Activated CD4-positive, alpha-beta T cell treated with anti-CD3 and anti-CD28 coated beads, Interleukin-2, amount 10 ng/mL, durations not matched to agents 7 days and 5 days (primary cell): ENCODE results near the gene E2F6. TPM values are rescaled to one million over a fixed set of nuclear protein-coding genes. Genes with fewer than 3 reads are reported as not detected.

ENCODE experiments used
- CTCF ChIA-PET: fragments of 350-600 bp; sonication (Branson Sonifier 250); formaldehyde crosslinking; loops from one replicate; lab custom pipeline; 2021; ENCODE audit warnings: antibody characterized with exemption; lab: Charles Lee
- POLR2A ChIA-PET: fragments of 350-600 bp; sonication (Branson Sonifier 250); formaldehyde crosslinking; loops from one replicate; lab custom pipeline; 2021; ENCODE audit warnings: antibody characterized with exemption; lab: Charles Lee
- DNase-seq: peaks from one replicate; pipeline ENCODE4 v3.0.0-alpha.2; 2020
- H3K27ac Mint-ChIP-seq: one replicate; pipeline ENCODE4 v1.8.0; 2021; ENCODE audit warnings: mild to moderate bottlenecking, moderate library complexity, mixed read lengths
- H3K27me3 Mint-ChIP-seq: one replicate; pipeline ENCODE4 v1.8.0; 2021; ENCODE audit warnings: mixed read lengths
- H3K36me3 Mint-ChIP-seq: one replicate; pipeline ENCODE4 v1.8.0; 2021; ENCODE audit warnings: low read depth, mixed read lengths
- H3K4me1 Mint-ChIP-seq: one replicate; pipeline ENCODE4 v1.8.0; 2021; ENCODE audit warnings: mixed read lengths
- H3K4me3 Mint-ChIP-seq: one replicate; pipeline ENCODE4 v1.8.0; 2021; ENCODE audit warnings: mild to moderate bottlenecking, moderate library complexity, mixed read lengths
- H3K9me3 Mint-ChIP-seq: one replicate; pipeline ENCODE4 v1.8.0; 2021; ENCODE audit warnings: mixed read lengths
- total RNA-seq, 2 experiments: library from RNA; stranded (reverse); gene quantifications; one replicate each; pipeline ENCODE4 v1.2.3, GENCODE V29; 2021

Gene E2F6
- total RNA-seq, 2 experiments from 2014 or later: 6.6 to 7.3 TPM

GRCh38 chr2:11434443-11434842, 31.5 kb downstream of the E2F6 start:
- ChIA-PET POLR2A (no interaction called here), CTCF (interaction anchor here (1.3 kb wide), 1 partner anchor 301 kb away, joined by 4 read pairs; a partner anchor contains a TSS)
- Mint-ChIP-seq H3K27me3 (no peaks in the 10 kb centered on the region), H3K4me1 (no peaks in the 10 kb centered on the region), H3K9me3 (no peaks in the 10 kb centered on the region), H3K27ac (no peak overlapping the region), H3K36me3 (peaks cover 2% of the 10 kb centered on the region), H3K4me3 (no peak overlapping the region)
- no peak for DNase-seq

- Mint-ChIP-seq H3K4me3 (no peak overlapping the region), H3K4me1 (no peaks in the 10 kb centered on the region), H3K27ac (no peak overlapping the region), H3K9me3 (no peaks in the 10 kb centered on the region), H3K27me3 (no peaks in the 10 kb centered on the region), H3K36me3 (peaks cover 2% of the 10 kb centered on the region)
- DNase-seq: no peak
- POLR2A ChIA-PET: no interaction called here
- CTCF ChIA-PET: interaction anchor here (1.3 kb wide), 1 partner anchor 301 kb away, joined by 4 read pairs; a partner anchor contains a TSS
Measured at GRCh38 chr2:11433822-11434221, 32.1 kb downstream of the E2F6 start.

GRCh38 chr2:11430729-11431128, 35.2 kb downstream of the E2F6 start:
- no peak for DNase-seq
- ChIA-PET CTCF (no interaction called here), POLR2A (no interaction called here)
- Mint-ChIP-seq H3K9me3 (no peaks in the 10 kb centered on the region), H3K27me3 (no peaks in the 10 kb centered on the region), H3K36me3 (peaks cover 2% of the 10 kb centered on the region), H3K4me3 (no peak overlapping the region), H3K4me1 (no peaks in the 10 kb centered on the region), H3K27ac (no peak overlapping the region)

- CTCF ChIA-PET: no interaction called here
- H3K9me3 Mint-ChIP-seq: no peaks in the 10 kb centered on the region
- POLR2A ChIA-PET: no interaction called here
- DNase-seq: no peak
- H3K27me3 Mint-ChIP-seq: no peaks in the 10 kb centered on the region
- H3K4me1 Mint-ChIP-seq: no peaks in the 10 kb centered on the region
- H3K27ac Mint-ChIP-seq: no peak overlapping the region
- H3K4me3 Mint-ChIP-seq: no peak overlapping the region
- no peaks in the 10 kb centered on the region for H3K36me3 Mint-ChIP-seq
Measured at GRCh38 chr2:11427224-11427623, 38.7 kb downstream of the E2F6 start.

- no peak for DNase-seq
- ChIA-PET POLR2A (no interaction called here), CTCF (no interaction called here)
- H3K36me3 Mint-ChIP-seq: no peaks in the 10 kb centered on the region
- H3K9me3 Mint-ChIP-seq: peaks cover 5% of the 10 kb centered on the region
- no peaks in the 10 kb centered on the region for H3K27me3 Mint-ChIP-seq
- H3K4me3 Mint-ChIP-seq: no peak overlapping the region
- H3K4me1 Mint-ChIP-seq: no peaks in the 10 kb centered on the region
- no peak overlapping the region for H3K27ac Mint-ChIP-seq
Measured at GRCh38 chr2:11422901-11423435, 43.0 kb downstream of the E2F6 start.

- Mint-ChIP-seq H3K4me1 (no peaks in the 10 kb centered on the region), H3K27ac (no peak overlapping the region), H3K4me3 (no peak overlapping the region), H3K36me3 (no peaks in the 10 kb centered on the region), H3K27me3 (no peaks in the 10 kb centered on the region), H3K9me3 (peaks cover 8% of the 10 kb centered on the region)
- POLR2A ChIA-PET: no interaction called here
- no peak for DNase-seq
- CTCF ChIA-PET: interaction anchor here (0.8 kb wide), 1 partner anchor 147 kb away, joined by 3 read pairs; no protein-coding TSS in a partner anchor
Measured at GRCh38 chr2:11422491-11422865, 43.5 kb downstream of the E2F6 start.

GRCh38 chr2:11421863-11422490, 44.0 kb downstream of the E2F6 start:
- no peaks in the 10 kb centered on the region for H3K4me1 Mint-ChIP-seq
- no peak for DNase-seq
- H3K4me3 Mint-ChIP-seq: no peak overlapping the region
- POLR2A ChIA-PET: no interaction called here
- no peaks in the 10 kb centered on the region for H3K27me3 Mint-ChIP-seq
- no peak overlapping the region for H3K27ac Mint-ChIP-seq
- peaks cover 8% of the 10 kb centered on the region for H3K9me3 Mint-ChIP-seq
- H3K36me3 Mint-ChIP-seq: no peaks in the 10 kb centered on the region
- CTCF ChIA-PET: interaction anchor here (0.8 kb wide), 1 partner anchor 148 kb away, joined by 3 read pairs; no protein-coding TSS in a partner anchor

- CTCF ChIA-PET: no interaction called here
Measured at GRCh38 chr2:11420671-11421070, 45.3 kb downstream of the E2F6 start.

GRCh38 chr2:11420190-11420589, 45.8 kb downstream of the E2F6 start:
- H3K4me3 Mint-ChIP-seq: no peak overlapping the region
- POLR2A ChIA-PET: no interaction called here
- peaks cover 10% of the 10 kb centered on the region for H3K9me3 Mint-ChIP-seq
- H3K27me3 Mint-ChIP-seq: no peaks in the 10 kb centered on the region
- H3K4me1 Mint-ChIP-seq: no peaks in the 10 kb centered on the region
- H3K27ac Mint-ChIP-seq: no peak overlapping the region
- DNase-seq: no peak
- H3K36me3 Mint-ChIP-seq: no peaks in the 10 kb centered on the region
- CTCF ChIA-PET: no interaction called here

More at GRCh38 chr2:11420671-11421070, 45.3 kb downstream of the E2F6 start:
- Mint-ChIP-seq H3K27me3 (no peaks in the 10 kb centered on the region), H3K27ac (no peak overlapping the region), H3K9me3 (peaks cover 10% of the 10 kb centered on the region), H3K36me3 (no peaks in the 10 kb centered on the region), H3K4me3 (no peak overlapping the region), H3K4me1 (no peaks in the 10 kb centered on the region)
- no peak for DNase-seq
- POLR2A ChIA-PET: no interaction called here

- no peaks in the 10 kb centered on the region for H3K4me1 Mint-ChIP-seq
- ChIA-PET POLR2A (interaction anchor here (0.6 kb wide), 1 partner anchor 644 kb away, joined by 3 read pairs; no protein-coding TSS in a partner anchor), CTCF (no interaction called here)
- no peak overlapping the region for H3K4me3 Mint-ChIP-seq
- H3K27me3 Mint-ChIP-seq: no peaks in the 10 kb centered on the region
- no peak for DNase-seq
- no peak overlapping the region for H3K27ac Mint-ChIP-seq
- H3K9me3 Mint-ChIP-seq: peaks cover 10% of the 10 kb centered on the region
- H3K36me3 Mint-ChIP-seq: no peaks in the 10 kb centered on the region
Measured at GRCh38 chr2:11419781-11420180, 46.2 kb downstream of the E2F6 start.

- H3K27ac Mint-ChIP-seq: no peak overlapping the region
- POLR2A ChIA-PET: no interaction called here
Measured at GRCh38 chr2:11417946-11418585, 47.9 kb downstream of the E2F6 start.

GRCh38 chr2:11416931-11417330, 49.0 kb downstream of the E2F6 start:
- Mint-ChIP-seq H3K27ac (no peak overlapping the region), H3K4me3 (no peak overlapping the region), H3K9me3 (peaks cover 10% of the 10 kb centered on the region), H3K27me3 (no peaks in the 10 kb centered on the region), H3K36me3 (no peaks in the 10 kb centered on the region), H3K4me1 (no peaks in the 10 kb centered on the region)
- ChIA-PET CTCF (no interaction called here), POLR2A (no interaction called here)
- no peak for DNase-seq

More at GRCh38 chr2:11417946-11418585, 47.9 kb downstream of the E2F6 start:
- Mint-ChIP-seq H3K27me3 (no peaks in the 10 kb centered on the region), H3K4me1 (no peaks in the 10 kb centered on the region), H3K4me3 (no peak overlapping the region), H3K9me3 (peaks cover 10% of the 10 kb centered on the region), H3K36me3 (no peaks in the 10 kb centered on the region)
- DNase-seq: no peak
- CTCF ChIA-PET: interaction anchor here (1.3 kb wide), 1 partner anchor 166 kb away, joined by 3 read pairs; no protein-coding TSS in a partner anchor

- CTCF ChIA-PET: interaction anchor here (0.6 kb wide), 1 partner anchor 357 kb away, joined by 3 read pairs; no protein-coding TSS in a partner anchor
- no peaks in the 10 kb centered on the region for H3K36me3 Mint-ChIP-seq
- H3K27me3 Mint-ChIP-seq: no peaks in the 10 kb centered on the region
- H3K4me1 Mint-ChIP-seq: no peaks in the 10 kb centered on the region
- DNase-seq: no peak
- H3K4me3 Mint-ChIP-seq: no peak overlapping the region
- no peak overlapping the region for H3K27ac Mint-ChIP-seq
- peaks cover 10% of the 10 kb centered on the region for H3K9me3 Mint-ChIP-seq
- POLR2A ChIA-PET: interaction anchor here (0.6 kb wide), 1 partner anchor 11 kb away, joined by 3 read pairs; no protein-coding TSS in a partner anchor
Measured at GRCh38 chr2:11416186-11416585, 49.8 kb downstream of the E2F6 start.
